ENCODE data around the gene XIAP. TPM values are rescaled to one million over a fixed set of nuclear protein-coding genes. Genes with fewer than 3 reads are reported as not detected.

The XIAP gene
- total RNA-seq, 3 donors from 2014 or later = 38.7 to 47.6 (median 44.2) TPM

DNA sequence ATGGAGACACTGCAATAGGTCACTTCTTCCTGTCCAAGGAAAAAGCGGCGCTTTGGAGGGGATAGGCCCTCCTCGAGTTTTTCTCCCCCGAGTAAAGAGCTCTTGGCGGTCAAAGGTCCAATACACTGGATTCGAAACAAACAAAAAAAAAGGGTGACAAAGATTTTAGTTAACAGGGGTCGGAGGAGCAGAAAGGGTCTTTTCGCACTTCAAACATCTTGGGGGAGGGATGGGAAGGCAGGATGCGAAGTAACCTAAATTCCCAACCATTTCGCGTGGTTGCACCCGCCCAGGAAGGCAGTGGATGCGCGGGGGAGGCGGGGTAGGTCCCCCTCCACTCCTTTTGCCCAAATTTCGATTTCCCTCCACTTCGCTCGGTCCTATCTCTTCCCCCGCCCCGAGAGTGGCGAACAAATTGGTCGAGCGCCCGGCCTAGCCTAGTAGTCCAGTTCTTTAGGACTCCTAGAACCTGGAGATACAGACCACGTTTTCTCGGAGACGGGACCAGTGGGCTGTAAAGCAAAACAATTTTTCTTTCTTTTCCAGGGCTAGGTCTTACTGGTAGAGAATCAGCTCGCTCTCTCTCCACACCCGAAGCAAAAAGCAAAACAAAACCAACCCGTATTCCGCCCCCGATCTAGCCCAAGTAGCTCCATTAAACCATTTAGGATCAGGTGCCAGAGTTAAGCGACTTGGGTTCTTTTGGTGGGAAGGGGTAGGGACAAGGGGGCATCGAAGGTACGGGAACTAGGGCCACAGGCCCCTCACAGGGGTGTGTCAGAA is 99.6 kb downstream of the XIAP start:
- no peaks in the 10 kb centered on the region for H3K36me3 ChIP-seq
- peak overlapping the region; percentile 74 to 85 (median 78) for H3K4me3 ChIP-seq
- no peaks in the 10 kb centered on the region for H3K9me3 ChIP-seq
- H3K27me3 ChIP-seq = no peaks in the 10 kb centered on the region
- no peaks in the 10 kb centered on the region for H3K4me1 ChIP-seq
- peak; percentile 42 to 60 for DNase-seq (ENCODE audit: low spot score in 2 of 2)
- no peak for TF ChIP-seq POLR2A (IDR thresholded peaks at IDR 0.05)
- TF ChIP-seq POLR2AphosphoS5 (IDR thresholded peaks at IDR 0.05) = no peak
- TF ChIP-seq, protein P1, sequence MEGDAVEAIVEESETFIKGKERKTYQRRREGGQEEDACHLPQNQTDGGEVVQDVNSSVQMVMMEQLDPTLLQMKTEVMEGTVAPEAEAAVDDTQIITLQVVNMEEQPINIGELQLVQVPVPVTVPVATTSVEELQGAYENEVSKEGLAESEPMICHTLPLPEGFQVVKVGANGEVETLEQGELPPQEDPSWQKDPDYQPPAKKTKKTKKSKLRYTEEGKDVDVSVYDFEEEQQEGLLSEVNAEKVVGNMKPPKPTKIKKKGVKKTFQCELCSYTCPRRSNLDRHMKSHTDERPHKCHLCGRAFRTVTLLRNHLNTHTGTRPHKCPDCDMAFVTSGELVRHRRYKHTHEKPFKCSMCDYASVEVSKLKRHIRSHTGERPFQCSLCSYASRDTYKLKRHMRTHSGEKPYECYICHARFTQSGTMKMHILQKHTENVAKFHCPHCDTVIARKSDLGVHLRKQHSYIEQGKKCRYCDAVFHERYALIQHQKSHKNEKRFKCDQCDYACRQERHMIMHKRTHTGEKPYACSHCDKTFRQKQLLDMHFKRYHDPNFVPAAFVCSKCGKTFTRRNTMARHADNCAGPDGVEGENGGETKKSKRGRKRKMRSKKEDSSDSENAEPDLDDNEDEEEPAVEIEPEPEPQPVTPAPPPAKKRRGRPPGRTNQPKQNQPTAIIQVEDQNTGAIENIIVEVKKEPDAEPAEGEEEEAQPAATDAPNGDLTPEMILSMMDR (IDR thresholded peaks at IDR 0.05) = no peak
- intact Hi-C loops (cut with DNase I; ENCODE audit: low total_unique reads) = no loop called here
- peak overlapping the region; percentile 97 to 99 for H3K27ac ChIP-seq

DNA sequence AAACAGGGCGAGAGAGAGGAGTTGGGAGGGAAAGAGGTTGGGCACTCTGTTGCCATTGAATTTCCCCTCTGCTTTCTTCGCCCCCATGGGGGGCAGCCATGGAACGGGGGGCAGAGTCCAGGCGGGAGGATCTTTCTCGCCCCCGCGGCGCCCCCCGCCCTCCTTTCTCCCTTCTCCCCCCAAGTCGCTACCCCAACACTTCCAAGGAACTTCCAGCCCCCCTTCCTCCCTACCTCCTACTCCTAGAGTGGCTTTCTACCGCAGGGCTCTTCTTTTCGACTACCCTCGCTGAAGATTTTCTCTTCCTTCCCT is 101.1 kb downstream of the XIAP start:
- Histone ChIP-seq H3K4me3 (peak overlapping the region; percentile 69 to 85 (median 74)), H3K9me3 (no peaks in the 10 kb centered on the region), H3K27ac (peak overlapping the region; percentile 98 to 99), H3K27me3 (no peaks in the 10 kb centered on the region), H3K36me3 (no peaks in the 10 kb centered on the region), H3K4me1 (no peaks in the 10 kb centered on the region)
- TF ChIP-seq POLR2AphosphoS5 (IDR thresholded peaks at IDR 0.05) (no peak), POLR2A (IDR thresholded peaks at IDR 0.05) (no peak)
- TF ChIP-seq, protein P1 (IDR thresholded peaks at IDR 0.05) = no peak
- intact Hi-C loops (cut with DNase I; ENCODE audit: low total_unique reads) = no loop called here
- DNase-seq (ENCODE audit: low spot score in 2 of 2) = no peak

DNA sequence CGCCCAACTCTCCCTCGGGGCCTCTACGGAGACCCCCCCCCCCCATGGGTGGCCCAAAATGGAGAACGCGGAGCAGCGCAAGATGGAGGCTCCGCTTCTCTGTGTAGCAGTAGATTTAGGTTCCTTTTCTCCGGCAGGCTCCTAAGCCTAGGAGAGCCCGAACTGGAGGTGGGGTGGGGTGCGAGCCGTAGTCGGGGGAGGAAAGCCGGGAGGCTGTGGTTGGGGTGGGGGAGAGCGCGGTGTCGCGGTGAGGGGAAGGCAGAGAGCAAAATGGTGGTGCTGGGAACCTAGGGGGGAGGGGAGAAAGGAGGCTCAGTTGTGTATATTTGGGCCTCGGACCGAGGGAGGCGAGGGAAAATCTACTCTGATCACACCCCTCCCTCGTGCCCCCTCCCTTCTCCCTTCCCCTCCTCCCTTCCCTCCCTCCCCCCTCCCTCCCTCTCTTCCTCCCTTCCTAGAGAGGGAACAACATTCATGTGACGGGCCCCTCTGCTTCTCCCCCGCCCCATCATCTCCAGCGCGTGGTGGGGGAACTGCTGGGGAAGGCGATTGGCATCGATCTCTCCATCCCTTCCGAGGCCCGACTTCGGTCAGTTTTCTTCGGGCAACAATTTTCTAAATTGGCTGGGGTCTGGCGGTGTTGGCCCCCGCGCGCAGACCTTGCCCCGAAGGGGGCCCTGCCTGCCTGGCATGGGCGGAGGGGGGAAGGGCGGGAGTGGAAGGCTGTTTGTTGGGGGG is 101.6 kb downstream of the XIAP start, which contains the start of gene STAG2:
TSS of gene STAG2 (plus strand) at position 439 of the 738 bp plus-strand sequence. CDS start 60,922 bp downstream, outside the sequence.
- H3K9me3 ChIP-seq = no peaks in the 10 kb centered on the region
- no peaks in the 10 kb centered on the region for H3K36me3 ChIP-seq
- peak within 1 kb of the TSS; percentile 98 to 99 for H3K27ac ChIP-seq
- TF ChIP-seq POLR2A (IDR thresholded peaks at IDR 0.05) (no peak), POLR2AphosphoS5 (IDR thresholded peaks at IDR 0.05) (peak; percentile 9 to 72 (median 34))
- TF ChIP-seq, protein P1 (IDR thresholded peaks at IDR 0.05) = no peak
- intact Hi-C loops (cut with DNase I; ENCODE audit: low total_unique reads) = no loop called here
- no peaks in the 10 kb centered on the region for H3K27me3 ChIP-seq
- no peaks in the 10 kb centered on the region for H3K4me1 ChIP-seq
- peak; percentile 58 to 68 for DNase-seq (ENCODE audit: low spot score in 2 of 2)
- peak within 1 kb of the TSS; percentile 69 to 85 (median 74) for H3K4me3 ChIP-seq

DNA sequence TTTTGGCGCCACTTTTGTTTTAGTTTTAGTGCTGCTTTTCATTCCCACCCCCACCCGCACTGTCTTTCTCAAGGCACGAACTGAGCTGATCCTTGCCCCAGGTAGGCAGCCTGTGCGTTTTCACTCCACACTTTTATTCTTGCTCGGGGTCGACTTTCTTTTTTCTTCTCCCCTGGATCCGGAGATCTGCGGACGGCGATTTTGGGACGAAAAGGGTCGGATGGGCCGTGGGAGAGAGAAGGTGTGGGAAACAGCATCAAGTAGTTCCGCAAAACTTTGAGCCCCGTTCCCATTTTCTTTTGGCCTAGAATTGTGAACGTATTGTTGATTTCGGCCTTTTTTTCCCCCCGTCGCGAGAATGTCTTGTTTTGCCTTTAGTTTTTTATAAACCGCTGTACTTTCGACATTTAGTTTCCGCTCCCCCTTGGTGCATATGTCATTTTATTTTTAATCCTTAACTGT is 102.2 kb downstream of the XIAP start:
- H3K27ac ChIP-seq = peak overlapping the region; percentile 98 to 99
- no peak for TF ChIP-seq POLR2AphosphoS5 (IDR thresholded peaks at IDR 0.05)
- TF ChIP-seq POLR2A (IDR thresholded peaks at IDR 0.05) = no peak
- TF ChIP-seq, protein P1 (IDR thresholded peaks at IDR 0.05) = no peak
- no peaks in the 10 kb centered on the region for H3K4me1 ChIP-seq
- peak overlapping the region; percentile 69 to 85 (median 74) for H3K4me3 ChIP-seq
- no peaks in the 10 kb centered on the region for H3K9me3 ChIP-seq
- no peaks in the 10 kb centered on the region for H3K27me3 ChIP-seq
- intact Hi-C loops (cut with DNase I; ENCODE audit: low total_unique reads) = no loop called here
- DNase-seq (ENCODE audit: low spot score in 2 of 2) = no peak
- H3K36me3 ChIP-seq = no peaks in the 10 kb centered on the region

Measured in breast epithelium (tissue), 4 donors.